ENCODE data around the gene AP5Z1. TPM values are rescaled to one million over a fixed set of nuclear protein-coding genes. Genes with fewer than 3 reads are reported as not detected.

The AP5Z1 gene
- total RNA-seq, 2 donors from 2014 or later: 14.0 to 18.8 TPM

GRCh38 chr7:4830176-4830575 is 54.8 kb downstream of the AP5Z1 start:
- ATAC-seq: peak; percentile 85 to 89
- intact Hi-C loops (cut with DNase I): loop anchor here (5.0 to 10.0 kb wide), 2 partner anchors 52 to 255 kb away; partner anchors contain the start of gene RADIL (in 2 of the 2)
- peak; percentile 84 for DNase-seq

DNA sequence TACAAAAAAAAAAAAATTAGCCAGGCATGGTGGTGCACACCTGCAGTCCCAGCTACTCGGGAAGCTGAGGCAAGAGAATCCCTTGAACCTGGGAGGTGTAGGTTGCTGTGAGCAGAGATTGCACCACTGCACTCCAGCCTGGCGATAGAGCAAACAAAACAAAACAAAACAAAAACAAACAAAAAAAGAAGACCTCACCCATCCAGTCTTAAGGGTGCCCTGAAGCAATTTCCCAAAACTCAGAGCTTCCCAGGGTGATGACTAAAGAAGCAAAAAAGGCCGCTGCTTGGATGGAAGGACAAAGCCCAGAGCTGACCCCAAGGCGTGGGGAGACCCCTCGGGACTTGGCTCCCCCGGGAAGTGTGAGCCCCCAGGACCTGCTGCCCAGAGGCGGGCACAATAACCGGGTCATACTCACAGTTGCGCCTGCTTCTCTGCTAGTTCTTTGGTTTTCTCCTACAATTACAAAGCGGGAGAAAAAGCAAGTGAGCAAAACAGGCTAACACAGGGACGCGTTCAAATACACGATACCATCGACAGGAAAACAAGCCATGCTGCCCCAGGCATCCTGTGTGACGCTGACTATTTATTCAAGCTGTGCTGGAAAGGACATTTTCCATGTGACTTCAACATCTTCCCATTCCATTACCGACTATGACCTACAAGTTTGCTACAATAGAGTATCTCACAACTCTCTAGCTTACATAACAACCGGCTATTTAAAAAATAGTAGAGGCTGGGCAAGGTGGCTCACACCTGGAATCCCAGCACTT is 56.5 kb downstream of the AP5Z1 start:
- no peak for DNase-seq
- intact Hi-C loops (cut with DNase I): loop anchor here (5.0 to 10.0 kb wide), 2 partner anchors 50 to 253 kb away; partner anchors contain the start of gene RADIL (in 2 of the 2)
- no peak for ATAC-seq

DNA sequence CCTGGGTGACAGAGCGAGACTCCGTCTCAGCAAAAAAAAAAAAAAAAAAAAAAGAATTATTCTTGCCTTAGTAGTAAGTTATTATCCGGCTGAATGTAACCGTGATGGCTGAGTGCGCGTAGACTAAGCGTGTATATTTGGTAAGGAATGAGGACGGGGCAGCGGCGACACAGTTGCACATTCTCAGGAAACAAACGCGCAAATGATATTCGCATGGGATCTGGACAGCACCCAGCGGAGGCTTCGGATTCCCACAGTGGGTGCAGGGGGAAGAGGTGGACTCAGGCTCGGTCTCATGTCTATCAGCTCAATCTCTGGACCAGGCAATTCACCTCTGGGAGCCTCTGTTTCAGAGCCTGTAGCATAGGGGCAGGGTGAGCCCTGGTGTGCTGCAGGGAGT is 57.3 kb downstream of the AP5Z1 start:
- ATAC-seq: no peak
- intact Hi-C loops (cut with DNase I): loop anchor here (5.0 to 10.0 kb wide), 2 partner anchors 50 to 252 kb away; partner anchors contain the start of gene RADIL (in 2 of the 2)
- no peak for DNase-seq

DNA sequence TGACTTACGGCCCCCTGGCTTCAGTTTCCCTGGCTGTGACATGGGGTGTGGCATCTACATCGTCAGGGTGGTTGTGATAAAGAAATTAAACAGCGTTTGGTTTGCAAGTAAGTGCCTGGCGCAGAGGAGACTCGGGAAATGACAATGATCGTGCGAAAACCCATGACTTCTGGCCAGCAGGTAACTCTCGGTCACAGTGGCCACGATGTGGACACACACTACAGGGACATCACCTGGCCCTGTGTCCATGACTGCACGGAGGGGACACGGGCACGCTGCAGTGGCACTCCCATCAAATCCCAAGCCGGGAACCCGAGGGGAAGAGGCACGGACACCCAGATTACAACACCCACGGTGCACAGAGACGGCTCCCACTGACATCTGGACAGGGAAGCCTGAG is 57.8 kb downstream of the AP5Z1 start:
- ATAC-seq: no peak
- DNase-seq: no peak
- intact Hi-C loops (cut with DNase I): loop anchor here (5.0 to 10.0 kb wide), 2 partner anchors 49 to 252 kb away; partner anchors contain the start of gene RADIL (in 2 of the 2)

DNA sequence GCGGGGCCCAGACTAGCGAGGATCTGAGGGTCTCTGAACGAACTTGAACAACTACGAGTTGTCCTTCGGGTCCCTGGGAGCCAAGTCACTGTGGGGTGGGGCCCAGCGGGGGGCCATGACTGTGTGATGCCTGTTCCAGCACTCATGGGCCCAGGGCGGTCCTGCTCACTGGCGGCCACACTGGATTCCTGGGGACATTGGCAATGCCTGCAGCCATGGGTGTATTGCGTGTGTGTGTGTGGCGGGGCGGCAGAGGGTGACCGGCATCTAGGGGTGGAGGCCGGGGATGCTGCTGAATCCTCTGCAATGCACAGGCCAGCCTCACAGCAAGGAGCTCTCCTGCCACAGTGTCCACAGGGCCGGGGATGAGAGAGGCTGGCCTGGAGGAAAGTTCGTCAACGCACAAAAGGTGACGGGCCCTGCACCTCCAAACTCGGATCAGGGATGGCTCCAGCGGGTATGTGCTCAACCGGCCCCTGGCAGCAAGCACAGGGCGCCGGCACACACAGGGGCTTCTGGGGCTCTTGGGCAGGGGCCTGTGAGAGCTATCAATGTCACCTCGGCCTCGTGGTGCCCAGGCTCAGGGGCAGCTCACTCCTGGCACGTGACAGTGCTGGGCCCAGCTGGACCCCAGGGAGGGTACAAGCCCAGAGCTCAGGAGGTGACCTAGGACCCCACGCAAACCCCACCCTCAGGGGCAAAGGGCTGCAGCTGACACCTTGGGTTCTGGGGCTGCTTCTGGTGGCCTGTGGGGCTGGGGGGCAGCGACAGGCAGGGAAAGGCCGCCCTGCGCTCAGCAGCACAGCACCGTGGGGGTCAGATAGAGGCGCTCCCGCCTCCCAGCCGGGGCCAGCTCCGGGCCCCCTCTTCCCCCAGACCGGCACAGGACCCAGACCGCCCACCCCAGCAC is 58.5 kb downstream of the AP5Z1 start:
- intact Hi-C loops (cut with DNase I): loop anchor here (5.0 to 10.0 kb wide), 2 partner anchors 48 to 251 kb away; partner anchors contain the start of gene RADIL (in 2 of the 2)
- no peak for ATAC-seq

DNA sequence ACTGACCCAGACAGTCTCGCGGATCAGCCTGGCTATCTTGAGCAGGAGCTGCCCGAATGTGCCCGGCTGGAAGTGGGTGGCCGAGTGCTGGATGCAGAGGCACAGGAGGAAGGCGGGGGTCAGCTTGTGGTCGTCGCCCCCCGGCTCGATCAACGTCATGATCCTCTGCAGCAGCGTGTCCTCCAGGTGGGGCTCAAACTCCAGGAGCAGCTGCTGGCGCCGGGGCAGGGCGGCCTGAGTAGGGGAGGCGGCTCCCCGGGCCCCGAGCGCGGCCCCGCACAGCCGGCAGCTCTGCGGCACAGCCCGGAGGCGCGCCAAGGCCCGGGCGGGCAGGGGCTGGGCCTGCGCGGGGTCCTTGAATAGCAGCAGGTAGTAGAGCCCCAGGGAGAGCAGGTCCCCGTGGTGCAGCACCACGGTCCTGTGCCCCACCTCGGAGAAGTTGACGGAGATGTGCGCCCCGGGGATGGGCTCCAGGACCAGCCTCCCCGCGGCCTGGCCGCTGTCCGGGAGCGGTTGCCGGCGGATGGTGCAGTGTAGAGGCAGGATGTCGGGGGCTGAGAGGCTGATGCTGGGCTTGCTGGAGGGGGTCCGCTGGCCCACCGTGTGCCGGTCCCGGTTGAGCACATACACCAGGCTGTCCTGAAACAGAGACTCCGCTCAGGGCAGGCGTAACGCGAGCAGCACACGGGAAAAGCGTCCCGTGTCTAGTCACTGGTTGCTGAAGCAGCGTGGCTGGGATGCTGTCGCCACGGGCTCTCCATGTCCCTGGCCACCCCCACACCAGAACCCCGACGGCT is 59.4 kb downstream of the AP5Z1 start:
- ATAC-seq (no peak), DNase-seq (no peak)
- intact Hi-C loops (cut with DNase I): loop anchor here (5.0 to 10.0 kb wide), 2 partner anchors 48 to 250 kb away; partner anchors contain the start of gene RADIL (in 2 of the 2)

More for the DNA sequence above, 58.5 kb downstream of the AP5Z1 start:
- no peak for DNase-seq

GRCh38 chr7:4835398-4836205 is 60.2 kb downstream of the AP5Z1 start:
- intact Hi-C loops (cut with DNase I): loop anchor here in 1 of 2 donors (10.0 kb wide), 1 partner anchor 249 kb away; no protein-coding TSS in a partner anchor
- no peak for DNase-seq
- no peak for ATAC-seq

- DNase-seq: no peak
- intact Hi-C loops (cut with DNase I): loop anchor here in 1 of 2 donors (10.0 kb wide), 1 partner anchor 249 kb away; no protein-coding TSS in a partner anchor
- ATAC-seq: no peak
These were observed 60.8 kb downstream of the AP5Z1 start for GRCh38 chr7:4836206-4836661.

DNA sequence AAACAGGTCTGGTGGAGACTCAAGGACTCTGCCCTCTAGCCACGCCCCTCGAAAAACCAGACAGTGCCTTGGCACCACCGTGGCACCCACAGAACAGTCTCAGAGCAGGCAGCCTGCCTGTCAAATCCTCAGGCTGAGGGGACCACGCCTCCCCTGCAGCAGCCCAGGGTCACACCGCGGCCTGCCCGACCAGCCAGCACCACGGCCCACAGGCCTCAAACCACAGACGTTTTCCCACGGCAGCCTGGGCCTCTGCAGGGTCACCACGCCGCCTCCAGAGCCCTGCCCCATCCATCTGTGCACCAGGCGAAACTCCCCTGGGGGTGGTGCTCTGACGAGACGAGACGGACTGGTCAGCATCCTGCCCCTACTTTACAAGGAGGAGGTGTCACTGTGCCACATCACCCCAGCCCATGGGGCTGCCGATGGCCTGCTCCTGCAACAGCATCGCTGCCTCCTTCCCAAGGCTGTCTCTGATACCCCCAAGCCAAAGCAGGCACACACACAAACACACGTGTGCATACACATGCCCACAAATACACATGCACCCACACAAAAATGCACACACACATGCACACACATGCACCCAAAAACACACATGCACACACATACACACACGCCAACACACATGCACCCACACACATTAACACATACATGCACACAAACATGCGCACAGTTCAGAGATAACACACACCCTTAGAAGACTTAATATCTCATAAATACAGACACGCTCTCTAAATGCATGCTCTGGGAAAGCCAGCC is 61.8 kb downstream of the AP5Z1 start:
- ATAC-seq: peak in 1 of 2 donors; percentile 10
- no peak for DNase-seq
- intact Hi-C loops (cut with DNase I): loop anchor here in 1 of 2 donors (10.0 kb wide), 1 partner anchor 248 kb away; no protein-coding TSS in a partner anchor

DNA sequence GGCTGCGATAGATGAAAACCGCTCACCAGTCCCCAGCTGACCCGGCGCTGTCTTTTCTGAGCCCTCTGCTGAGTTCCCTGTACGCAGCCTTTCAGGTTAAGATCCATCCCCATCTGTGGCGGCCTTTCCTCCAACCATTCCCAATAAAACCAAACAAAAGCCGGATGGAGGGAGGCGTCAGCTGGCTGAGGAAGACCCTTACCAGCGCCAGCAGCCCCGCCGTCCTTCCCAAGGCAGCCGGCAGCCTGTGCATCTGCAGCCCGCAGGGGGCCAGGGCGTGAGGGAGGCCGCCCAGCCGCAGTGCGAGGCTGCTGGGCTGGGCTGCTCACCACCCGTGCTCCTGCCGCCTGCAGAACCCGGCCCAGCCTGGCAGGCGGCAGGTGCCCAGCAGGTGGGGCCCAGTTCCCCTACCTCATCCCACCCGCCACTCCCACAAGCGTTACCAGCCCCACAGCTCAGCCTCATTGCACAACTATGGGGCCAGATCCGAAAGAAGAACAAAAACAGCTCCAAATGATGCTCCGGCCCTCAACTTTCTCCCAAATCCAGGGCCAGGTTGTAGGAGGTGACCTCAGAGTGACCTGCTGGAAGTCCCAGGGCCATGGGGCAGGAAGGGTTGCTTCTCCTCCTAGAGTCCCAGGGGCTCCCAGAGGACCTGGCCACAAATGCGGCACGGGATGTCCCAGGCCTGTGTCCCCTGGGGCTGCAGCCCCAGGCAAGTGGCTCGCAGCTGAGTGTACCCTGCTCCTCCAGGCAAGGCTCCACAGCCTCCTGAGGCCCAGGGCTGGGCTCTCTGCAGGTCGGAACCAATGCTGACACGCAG is 62.6 kb downstream of the AP5Z1 start:
- ATAC-seq (no peak), DNase-seq (no peak)
- intact Hi-C loops (cut with DNase I): loop anchor here in 1 of 2 donors (10.0 kb wide), 1 partner anchor 247 kb away; no protein-coding TSS in a partner anchor

DNA sequence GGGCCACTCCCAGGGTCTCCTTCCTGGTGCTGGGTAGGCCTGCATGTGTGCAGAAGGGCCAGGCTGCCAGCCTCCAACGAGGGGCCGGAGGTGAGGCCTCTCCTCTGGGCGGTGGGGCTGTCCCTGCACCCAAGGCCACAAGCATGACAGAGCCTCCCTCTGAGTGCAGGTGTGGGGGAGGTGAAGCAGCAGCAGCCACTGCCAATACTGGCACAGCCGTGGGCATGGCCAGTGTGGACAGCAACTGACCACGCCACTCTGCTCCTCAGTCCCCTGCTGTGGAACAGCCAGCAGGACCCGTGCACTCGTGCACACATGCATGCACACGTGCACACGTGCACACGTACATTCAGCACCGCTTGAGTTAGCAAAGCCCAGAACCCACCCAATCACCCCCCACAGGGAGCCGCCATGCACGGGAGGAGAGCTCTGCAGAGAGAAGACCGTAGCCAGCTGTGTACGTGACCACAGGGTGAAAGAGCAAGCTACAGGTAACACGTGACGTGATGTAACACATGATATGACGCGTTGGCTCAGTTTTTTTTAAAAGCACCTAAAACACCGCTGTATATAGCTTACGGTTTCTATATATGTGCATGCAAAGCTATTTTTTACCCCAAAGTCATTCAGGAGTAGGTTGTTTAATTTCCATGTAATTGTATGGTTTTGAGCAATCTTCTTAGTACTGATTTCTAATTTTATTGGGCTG is 63.4 kb downstream of the AP5Z1 start:
- intact Hi-C loops (cut with DNase I): loop anchor here in 1 of 2 donors (10.0 kb wide), 1 partner anchor 246 kb away; no protein-coding TSS in a partner anchor
- ATAC-seq (no peak), DNase-seq (no peak)

DNA sequence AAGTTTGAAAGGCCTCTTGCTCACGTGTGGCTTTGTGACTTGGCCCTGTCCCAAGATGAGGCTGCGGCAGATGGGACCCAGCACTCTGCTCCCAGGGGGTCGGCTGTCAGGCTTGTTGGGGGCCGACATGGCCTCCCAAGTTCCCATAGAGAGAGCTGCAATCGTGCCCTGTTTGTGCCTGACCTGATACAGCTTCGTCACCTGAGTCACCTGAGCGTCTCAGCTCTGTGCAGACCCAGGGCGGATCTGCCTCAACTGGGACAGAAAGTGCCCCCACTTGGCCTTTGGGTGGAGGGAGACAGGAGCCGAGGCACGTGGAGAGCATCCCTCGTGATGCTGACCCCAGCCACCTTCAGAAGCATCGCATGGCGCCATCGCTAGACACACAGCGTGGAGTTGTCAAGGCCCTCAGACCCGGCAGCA is 64.7 kb downstream of the AP5Z1 start:
- DNase-seq (no peak), ATAC-seq (no peak)
- intact Hi-C loops (cut with DNase I): no loop called here
